GM19239 (cell line): ENCODE measurements around the gene ROBO1.
"Not testable (repeated sequence)": the region's sequence is repeated elsewhere in the genome, so short reads cannot be mapped to it uniquely, and the experiment has no call there.

ENCODE experiments used
- DNase-seq: peaks from one replicate; pipeline ENCODE4 v3.0.0; 2011; ENCODE audit warnings: low spot score; ENCODE audit not compliant: insufficient read length
- FAIRE-seq: peaks from 2 replicates; lab custom pipeline; 2011; peaks lifted over from hg19 to GRCh38; lab: Jason Lieb, UNC

The ROBO1 gene

DNA sequence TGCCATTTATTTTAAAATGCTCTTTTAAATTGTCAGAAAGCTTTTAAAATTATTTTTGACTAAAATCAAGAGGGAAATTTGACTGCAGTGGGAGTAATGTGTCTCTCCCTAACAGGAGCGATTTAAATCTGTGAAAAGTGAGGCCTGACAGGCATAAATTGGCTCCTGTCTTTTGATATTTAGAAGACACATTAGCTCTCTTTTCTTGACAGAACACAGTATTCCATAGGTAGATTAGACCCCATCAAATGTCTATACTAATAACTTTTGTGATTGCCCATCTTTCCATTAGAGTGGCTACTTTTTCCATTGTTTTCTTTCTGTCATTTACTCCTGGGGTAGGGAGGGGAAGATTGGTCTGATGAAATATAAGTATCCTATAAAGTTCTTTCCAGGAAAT, 866.3 kb downstream of the ROBO1 start:
- no peak for FAIRE-seq

DNA sequence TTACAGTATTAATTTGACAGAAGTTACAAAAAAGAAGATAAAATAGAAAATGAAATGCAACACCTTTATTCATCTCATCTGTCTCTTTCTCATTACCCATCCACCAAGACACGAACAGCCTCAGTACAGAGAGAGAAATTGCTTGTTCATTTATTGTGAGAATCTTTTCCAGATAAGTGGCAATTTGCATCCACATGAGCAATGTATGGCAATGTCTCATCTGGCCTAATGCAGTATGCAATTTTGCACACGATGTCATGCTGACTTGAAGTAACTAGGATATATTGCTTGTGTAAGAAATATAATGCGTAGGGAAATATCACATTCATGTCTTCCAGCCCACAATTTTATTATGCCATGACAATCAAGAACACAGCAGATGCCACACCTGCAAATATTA, 866.9 kb downstream of the ROBO1 start:
- FAIRE-seq = no peak
- DNase-seq = no peak

More for the DNA sequence above, 866.3 kb downstream of the ROBO1 start:
- no peak for DNase-seq

DNA sequence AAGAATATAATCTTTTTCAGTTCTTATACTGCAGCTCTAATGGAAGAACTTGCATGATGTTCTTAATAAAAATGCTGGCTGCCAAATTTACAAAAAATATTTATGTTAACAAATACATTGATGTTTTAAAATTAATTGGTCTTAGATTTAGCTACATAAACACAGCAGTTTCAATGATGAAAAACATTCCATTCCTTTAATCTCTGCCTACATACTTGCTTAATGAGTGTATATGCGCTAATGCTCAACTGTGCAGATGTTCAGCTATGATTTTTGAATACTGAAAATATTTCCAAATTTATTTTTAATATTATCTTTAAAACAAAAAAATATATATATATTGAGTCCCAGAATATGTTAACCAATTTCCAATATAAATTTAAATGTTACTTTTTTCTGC, 867.4 kb downstream of the ROBO1 start:
- DNase-seq (no peak), FAIRE-seq (no peak)

DNA sequence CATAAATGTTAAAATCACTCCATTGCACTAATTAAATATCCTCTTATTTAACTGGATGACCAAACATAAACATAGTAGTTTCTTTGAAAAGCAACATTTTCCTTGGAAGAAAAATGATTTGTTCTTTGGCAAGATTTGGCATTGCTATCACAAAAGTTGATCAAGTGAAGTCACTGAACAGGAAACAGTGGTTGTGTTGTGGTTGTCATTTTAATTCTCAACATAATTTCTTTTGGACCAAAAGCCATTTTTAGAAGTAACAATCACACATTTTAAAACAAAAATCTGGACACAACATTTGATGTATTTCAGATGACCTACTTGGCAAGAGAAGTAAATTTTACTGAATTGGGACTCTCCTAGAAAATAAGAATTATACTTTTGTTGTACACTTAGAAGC, 872.3 kb downstream of the ROBO1 start:
- FAIRE-seq (no peak), DNase-seq (no peak)

DNA sequence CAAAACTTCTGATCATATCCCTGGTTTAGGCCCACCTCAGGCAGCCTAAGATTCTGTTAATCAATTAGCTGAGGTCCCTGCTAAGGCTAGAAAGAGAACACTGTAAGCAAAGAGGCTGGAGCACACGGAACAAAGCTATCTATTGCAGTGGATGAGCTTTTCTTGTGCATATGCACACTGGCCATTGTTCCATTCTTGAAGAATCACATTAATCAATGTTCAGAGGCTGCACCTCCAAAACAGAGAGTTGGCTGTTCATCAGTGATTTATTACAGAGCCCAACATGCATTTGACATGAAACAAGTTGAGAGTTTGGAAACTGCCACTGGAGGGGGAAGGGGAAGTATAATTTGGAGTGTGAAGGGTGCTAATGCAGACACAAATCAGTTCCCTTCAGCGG, 873.0 kb downstream of the ROBO1 start:
- FAIRE-seq (no peak), DNase-seq (no peak)

DNA sequence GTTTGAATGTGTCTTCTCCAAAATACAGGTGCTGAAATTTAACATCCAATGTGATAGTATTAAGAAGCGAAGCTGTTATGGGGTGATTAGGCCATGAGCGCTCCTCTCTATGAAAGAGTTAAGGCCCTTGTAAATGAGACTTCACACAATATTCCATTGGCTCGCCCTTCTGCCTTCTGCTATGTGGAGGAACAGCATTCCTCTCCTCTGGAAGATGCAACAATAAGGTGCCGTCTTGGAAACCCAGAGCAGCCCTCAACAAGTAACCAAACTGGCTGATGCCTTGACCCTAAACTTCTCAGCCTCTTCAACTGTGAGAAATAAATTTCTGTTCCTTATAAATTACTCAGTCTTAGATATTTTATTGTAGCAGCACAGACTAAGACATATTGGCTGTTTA, 874.6 kb downstream of the ROBO1 start:
- FAIRE-seq (no peak), DNase-seq (no peak)

DNA sequence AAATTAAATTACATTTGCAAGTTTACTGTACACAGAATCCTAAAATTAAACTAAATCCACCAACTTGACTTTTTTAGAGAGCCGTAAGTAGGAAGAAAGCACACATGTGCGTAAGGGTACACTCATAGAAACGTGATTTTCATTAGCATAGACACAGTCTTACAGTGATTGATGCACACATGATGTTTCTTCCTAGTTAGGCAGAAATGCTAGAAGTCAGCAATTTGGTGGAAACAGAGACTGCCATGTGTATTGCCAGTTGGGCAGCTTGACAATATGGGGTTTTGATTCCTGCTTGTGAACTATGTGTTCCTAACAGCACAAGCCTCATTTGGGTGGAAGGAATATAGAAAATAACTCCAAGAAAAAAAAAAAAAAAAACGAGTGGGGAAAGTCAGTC, 878.5 kb downstream of the ROBO1 start:
- DNase-seq = no peak
- FAIRE-seq = no peak

DNA sequence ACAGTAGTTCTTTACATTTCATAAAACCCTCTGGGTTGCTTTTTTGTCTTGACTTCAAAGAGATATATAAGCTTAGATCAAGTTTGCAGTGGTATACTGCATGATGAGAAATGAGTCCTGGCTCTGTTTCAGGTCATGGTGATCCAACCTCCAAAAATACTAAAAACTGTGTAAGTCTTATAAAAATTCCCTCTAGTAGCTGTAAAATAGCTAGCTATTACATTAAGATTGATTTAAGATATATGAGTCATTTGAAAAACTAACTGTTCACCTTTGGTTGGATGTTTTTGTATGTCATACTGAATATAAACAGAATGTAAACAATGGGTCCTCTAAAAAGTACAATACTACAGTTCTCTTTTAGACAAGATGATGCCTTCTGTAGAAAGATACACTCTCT, 879.2 kb downstream of the ROBO1 start:
- no peak for DNase-seq
- no peak for FAIRE-seq

DNA sequence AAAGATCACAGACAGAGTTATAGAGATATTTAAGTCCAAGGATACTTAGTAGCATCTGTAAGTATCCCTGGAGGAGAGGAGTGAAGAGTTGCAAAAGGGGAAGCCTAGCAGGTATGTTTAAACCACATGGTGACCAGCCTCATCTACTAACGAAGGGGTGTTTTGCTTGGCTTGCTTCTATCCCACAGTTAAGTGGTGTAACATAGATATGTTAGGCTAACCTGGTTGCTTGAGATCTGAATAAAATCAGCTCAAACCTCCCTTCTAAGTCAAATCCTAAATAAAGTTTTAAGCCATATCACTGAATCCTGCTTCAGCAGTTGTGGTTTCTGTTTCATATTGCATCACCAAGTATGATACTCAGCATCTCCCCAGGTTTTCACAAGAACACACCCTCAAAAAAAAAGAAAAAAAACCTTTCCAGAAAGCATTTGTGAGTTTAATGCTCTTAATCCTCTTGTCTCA, 880.2 kb downstream of the ROBO1 start:
- no peak for FAIRE-seq
- DNase-seq = no peak

DNA sequence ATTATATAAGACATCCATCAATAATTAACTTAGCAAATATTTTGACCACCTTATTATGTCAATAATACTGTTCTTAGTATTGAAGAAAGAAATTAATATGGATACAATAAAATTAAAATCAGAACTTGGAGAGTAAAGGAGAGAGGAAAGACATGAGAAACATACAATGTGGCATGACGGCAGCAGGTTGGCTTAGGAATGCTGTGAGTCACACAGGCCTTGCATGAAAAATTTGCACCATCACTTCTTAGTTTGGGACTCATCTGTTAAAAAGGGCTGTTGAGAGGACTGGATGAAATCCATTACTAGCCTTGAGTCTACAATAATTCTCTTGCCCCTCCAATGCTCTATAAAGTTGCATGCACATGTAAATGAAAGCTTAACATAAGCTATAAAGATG, 880.8 kb downstream of the ROBO1 start:
- FAIRE-seq = no peak
- DNase-seq = no peak

DNA sequence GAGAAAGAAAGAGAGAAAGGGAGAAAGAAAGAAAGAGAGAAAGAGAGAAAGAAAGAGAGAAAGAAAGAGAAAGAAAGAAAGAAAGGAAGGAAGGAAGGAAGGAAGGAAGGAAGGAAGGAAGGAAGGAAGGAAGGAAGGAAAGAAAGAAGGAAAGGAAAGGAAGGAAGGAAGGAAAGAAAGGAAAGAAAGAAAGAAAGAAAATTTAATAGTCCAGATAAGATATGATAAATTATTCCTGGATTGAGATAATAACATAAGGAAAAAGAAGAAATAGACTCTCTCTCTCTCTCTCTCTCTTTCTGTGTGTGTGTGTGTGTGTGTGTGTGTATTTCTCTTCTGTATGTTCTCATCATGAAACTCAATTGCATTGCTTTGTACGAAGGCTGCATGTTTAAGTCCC, 883.2 kb downstream of the ROBO1 start:
- not testable (repeated sequence) for DNase-seq, FAIRE-seq

DNA sequence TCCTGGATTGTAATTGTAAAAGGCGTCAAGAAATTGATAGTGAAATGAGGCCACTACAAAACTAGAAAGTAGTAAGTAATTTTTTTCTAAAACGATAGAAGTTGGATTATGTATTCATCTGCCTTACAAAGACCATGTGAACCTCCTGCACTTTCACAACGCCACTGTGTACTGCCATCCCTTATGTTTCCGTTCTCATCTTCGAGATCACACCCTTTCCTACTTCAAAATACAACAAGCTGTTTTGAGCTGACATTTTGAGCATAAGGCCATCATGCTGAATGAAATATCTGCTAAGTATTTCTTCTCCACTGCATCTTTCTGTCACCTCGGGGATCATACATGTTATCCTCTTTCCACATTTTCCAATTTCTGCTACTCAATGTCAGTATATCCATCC, 885.5 kb downstream of the ROBO1 start:
- FAIRE-seq = no peak
- no peak for DNase-seq

DNA sequence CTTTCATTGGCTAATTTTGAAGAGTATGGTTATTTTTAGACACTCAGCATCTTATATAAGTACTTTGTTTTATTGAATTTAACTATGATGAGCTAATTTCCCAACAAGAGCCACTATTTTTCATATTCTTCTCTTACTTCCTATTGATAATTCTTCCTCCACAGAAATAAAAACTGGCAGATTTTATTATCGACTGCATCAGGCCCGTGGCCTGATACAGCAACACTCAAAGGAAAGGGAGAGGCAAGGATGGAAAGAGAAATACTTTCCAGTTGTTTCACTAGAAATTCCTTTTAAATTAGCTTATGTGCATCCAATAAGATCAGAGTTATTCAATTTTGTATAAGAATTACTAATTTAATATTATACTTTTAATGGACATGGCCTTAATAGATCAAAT, 886.3 kb downstream of the ROBO1 start:
- DNase-seq (no peak), FAIRE-seq (no peak)

DNA sequence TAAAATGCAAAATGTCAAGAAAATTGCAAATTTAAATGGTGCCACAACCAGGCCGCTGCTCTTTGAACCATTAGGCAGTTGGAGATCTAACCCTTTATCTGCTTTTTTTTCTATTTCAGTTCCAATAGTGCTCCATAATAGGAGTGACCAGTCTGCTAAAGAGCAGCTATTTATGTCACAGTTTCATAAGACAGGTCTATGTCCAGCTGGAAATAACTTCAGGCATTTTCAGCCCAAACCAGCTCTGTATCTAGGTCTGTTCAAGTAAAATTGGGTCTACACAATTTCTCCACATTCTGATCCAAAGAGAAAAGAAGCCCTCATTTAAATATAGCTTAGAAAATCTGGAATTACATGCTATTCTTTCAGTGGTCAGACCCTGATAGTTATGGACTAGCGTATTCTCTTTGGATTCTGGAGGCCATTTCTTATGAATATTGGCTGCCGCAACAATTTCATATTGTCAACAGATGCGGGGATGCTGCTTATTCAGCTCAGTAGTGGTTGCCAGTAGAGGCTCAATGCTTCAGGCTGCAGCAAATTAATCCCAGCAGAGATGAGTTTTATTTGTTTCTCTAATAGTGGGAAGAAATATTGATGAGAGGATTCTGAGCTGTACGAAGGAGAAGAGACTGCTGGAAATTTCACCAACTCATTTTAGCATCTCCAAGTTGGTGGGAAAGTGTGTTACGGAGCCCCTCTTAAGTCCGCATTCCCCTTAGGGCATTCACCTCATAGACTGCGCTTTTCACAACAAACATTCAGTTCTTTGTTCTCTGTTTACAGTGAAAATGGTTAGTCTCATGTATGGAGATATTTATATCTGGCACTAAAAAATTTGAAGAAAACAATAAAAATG, 887.0 kb downstream of the ROBO1 start:
- FAIRE-seq (no peak), DNase-seq (no peak)

DNA sequence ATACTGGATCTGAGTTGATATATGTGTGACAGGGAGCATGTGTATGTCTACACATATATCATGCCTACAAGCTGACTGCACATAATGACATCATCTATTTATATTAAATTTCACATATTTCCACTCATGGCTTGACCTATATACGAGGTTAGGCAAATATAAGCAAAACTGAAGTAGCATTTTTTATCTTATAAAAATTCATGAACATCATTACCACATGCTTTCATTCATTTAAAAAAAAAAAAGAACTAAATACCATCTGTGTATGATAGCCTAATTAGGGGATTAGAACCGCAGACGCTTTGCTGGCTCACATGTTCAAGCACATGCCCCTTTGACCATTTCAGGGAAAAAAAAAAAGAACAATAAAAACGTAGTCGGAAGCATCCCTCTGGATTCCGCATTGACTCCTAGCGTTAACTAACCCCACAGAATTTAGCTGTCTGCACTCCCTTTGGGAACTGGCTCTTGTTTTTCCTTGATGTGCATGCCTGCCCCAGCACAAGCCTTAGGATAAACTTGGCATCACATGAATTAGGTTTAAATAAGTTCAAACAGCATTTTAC, 888.4 kb downstream of the ROBO1 start:
- no peak for FAIRE-seq
- DNase-seq = no peak

DNA sequence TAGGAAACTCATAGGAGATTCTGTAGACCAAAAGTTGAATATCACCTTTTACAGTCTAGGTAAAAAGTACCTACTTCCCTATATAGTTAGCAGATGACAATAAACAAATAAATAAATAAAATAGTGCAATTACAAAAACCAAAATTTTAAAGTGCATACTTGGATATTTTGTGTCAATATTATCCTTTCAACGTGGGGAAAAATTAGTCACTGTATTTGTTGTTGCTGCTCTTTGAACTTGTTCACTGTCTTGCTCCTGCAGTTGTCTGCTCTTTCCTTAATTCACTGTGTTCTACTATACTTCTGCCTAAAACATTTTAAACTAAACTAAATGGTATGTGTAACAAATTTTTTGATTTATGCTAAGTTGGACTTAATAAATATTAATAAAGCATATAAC, 889.0 kb downstream of the ROBO1 start:
- DNase-seq (no peak), FAIRE-seq (no peak)

DNA sequence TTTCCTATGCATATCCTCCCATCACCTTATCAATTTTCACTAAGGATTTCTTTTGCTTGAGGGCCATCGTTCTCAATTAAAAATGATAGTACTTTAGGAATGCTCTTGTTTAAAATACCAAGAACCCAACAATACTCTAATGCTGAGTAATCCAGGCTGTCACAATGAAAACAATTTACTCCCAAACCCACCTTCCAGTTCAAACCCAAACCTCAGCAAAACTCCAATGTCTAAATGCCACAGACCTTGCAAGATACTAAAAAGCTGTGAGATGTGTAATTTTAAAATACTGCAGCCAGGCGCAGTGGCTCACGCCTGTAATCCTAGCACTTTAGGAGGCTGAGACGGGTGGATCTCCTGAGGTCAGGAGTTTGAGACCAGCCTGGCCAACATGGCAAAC, 889.8 kb downstream of the ROBO1 start:
- no peak for FAIRE-seq
- no peak for DNase-seq

DNA sequence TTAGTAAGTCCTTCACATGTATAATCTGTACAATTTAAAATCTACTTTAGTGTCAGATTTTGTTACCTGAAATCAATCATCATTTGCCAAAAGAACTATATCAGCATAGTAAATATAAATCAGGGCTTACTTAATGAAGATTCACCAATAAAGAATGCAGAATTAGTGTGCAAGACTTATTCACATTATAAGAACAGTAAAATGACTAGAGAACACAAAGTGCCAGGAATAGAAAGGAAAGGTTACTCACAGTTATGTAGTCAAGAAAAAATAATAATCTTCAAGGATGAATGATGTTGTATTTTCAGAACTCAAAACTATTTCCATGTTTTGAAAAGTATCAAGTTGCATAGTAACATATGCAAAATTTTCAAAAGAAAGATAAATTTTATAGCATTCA, 891.9 kb downstream of the ROBO1 start:
- no peak for FAIRE-seq

DNA sequence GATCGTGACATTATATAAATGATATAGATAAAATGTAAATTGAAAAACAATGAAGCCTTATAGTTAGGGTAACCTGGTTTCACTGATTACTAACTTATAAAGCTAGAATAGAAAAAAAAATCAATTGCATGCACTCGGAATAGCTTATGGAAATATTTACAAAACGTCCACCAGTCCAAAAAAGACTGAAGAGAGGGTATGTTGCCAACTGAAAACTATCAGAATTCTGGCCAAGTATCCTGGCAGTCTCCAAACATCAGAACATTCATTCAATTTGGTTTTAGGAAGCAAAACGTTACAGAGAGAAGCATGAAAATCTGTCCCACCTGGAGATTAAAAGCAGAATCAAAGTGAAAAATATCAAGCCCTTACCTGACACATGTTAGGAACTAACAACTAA, 892.4 kb downstream of the ROBO1 start:
- no peak for FAIRE-seq
- DNase-seq = no peak

More for the DNA sequence above, 891.9 kb downstream of the ROBO1 start:
- DNase-seq = no peak

DNA sequence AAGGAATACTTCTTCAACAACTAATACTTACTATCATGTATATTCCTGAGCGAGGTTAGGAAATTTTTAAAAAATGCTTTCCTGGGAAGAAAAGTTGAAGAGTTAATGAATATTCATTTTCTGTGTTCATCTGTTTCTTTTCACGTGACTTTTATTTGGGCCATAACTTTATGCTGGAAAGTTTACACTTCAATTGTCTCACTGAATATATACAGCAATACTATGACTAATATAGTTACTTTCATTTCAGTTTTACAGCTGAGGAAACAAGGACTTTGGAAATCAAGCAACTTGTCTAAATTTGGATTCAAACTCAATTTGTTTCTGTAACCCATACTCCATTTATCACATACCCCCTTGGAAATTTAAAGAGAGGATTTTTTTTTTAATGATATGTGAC, 894.2 kb downstream of the ROBO1 start:
- FAIRE-seq = no peak
- no peak for DNase-seq

DNA sequence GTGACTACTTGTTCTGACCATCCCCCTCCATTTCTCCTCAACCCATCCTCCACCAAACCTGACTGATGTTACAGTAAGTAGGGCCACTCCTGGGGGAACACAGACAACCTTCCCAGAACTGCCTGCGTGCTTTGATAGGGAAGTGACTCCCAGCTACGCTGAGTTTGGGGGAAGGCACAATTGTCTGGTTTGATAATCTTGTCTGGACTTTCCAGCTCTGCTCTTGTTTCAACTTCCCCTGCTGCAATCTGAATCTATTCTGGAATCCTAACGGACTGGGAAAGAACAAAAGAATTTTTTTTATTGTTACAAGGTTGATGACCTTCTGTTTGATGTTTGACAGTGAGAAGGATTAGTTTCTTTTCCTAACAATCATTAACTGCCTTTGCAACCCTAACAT, 895.6 kb downstream of the ROBO1 start:
- FAIRE-seq = no peak

DNA sequence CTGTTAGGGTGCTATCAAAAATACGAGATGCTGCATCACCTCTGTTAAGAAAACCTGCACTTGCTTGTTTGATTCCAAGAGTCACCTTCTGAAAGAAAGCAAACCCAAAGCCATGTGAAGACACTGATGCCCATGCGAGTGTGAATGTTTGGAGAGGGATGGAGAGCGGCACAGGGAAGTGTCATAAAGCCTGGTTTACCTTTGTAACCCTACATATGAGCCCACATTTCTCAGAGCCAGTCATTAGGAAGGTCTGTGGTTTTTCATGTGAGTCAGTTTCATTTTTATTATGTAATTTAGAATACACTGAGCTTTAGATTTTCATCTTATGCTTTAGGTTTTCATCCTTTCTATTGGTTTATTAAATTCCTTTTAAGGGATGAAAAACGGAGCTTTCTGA, 896.8 kb downstream of the ROBO1 start:
- DNase-seq (no peak), FAIRE-seq (no peak)

More for the DNA sequence above, 895.6 kb downstream of the ROBO1 start:
- no peak for DNase-seq
